Karpas-422 (cell line): ENCODE data around the gene POMP. TPM values are rescaled to one million over a fixed set of nuclear protein-coding genes. Genes with fewer than 3 reads are reported as not detected.

Experiments
- DNase-seq: peaks from one replicate; pipeline ENCODE4 v3.0.0-alpha.2; 2015
- H2AFZ ChIP-seq: fragments of 200-600 bp; sonication (generic); 2 replicates; pipeline ENCODE4 v1.6.1; 2014; ENCODE audit warnings: antibody characterized with exemption, low read length, mixed read lengths
- H3K27ac ChIP-seq: fragments of 200-600 bp; sonication (generic); 2 replicates; pipeline ENCODE4 v1.5.1; 2014; ENCODE audit warnings: mild to moderate bottlenecking, low read length, moderate library complexity
- H3K27me3 ChIP-seq: fragments of 200-600 bp; sonication (generic); 2 replicates; pipeline ENCODE4 v1.6.1; 2014; ENCODE audit warnings: low read length, mixed read lengths
- H3K36me3 ChIP-seq: fragments of 200-600 bp; sonication (generic); 2 replicates; pipeline ENCODE4 v1.6.1; 2014; ENCODE audit warnings: low read length, mixed read lengths; ENCODE audit not compliant: insufficient read depth
- H3K4me1 ChIP-seq: fragments of 200-600 bp; sonication (generic); 2 replicates; pipeline ENCODE4 v1.6.1; 2014; ENCODE audit warnings: mild to moderate bottlenecking, low read length, mixed read lengths
- H3K4me2 ChIP-seq: fragments of 200-600 bp; sonication (generic); 2 replicates; pipeline ENCODE4 v1.6.1; 2014; ENCODE audit warnings: low read length, low read depth, mild to moderate bottlenecking; ENCODE audit not compliant: poor library complexity, severe bottlenecking
- H3K4me3 ChIP-seq: fragments of 200-600 bp; sonication (generic); 2 replicates; pipeline ENCODE4 v1.5.1; 2014; ENCODE audit warnings: mild to moderate bottlenecking, antibody characterized with exemption, low read length, mixed read lengths
- H3K79me2 ChIP-seq: fragments of 200-600 bp; sonication (generic); 2 replicates; pipeline ENCODE4 v1.6.1; 2014; ENCODE audit warnings: mild to moderate bottlenecking, low read length, mixed read lengths
- H3K9ac ChIP-seq: fragments of 200-600 bp; sonication (generic); 2 replicates; pipeline ENCODE4 v1.6.0; 2014; ENCODE audit warnings: low read length
- H3K9me2 ChIP-seq: fragments of 200-600 bp; sonication (generic), shearing (Covaris generic); replicated peaks from 2 replicates; pipeline ENCODE4 v1.6.0; 2014; ENCODE audit warnings: mild to moderate bottlenecking, low read length, moderate library complexity; ENCODE audit not compliant: insufficient read depth
- H3K9me3 ChIP-seq: fragments of 300-700, 200-600 bp; sonication (generic); 2 replicates; pipeline ENCODE4 v1.6.1; 2014; ENCODE audit warnings: low read length, mixed read lengths
- H4K20me1 ChIP-seq: fragments of 200-600 bp; sonication (generic); 2 replicates; pipeline ENCODE4 v1.6.1; 2014; ENCODE audit warnings: mild to moderate bottlenecking, antibody characterized with exemption, low read length, low read depth; ENCODE audit not compliant: insufficient read depth
- total RNA-seq: library from RNA; depleted of rRNA; stranded (reverse); fragments of >200 nt; shearing (Covaris generic); gene quantifications from 2 replicates; pipeline ENCODE4 v1.2.3, GENCODE V29; 2014; ENCODE audit warnings: low replicate concordance

The POMP gene
- total RNA-seq, 1 experiment from 2014 or later, result 57.1 TPM

DNA sequence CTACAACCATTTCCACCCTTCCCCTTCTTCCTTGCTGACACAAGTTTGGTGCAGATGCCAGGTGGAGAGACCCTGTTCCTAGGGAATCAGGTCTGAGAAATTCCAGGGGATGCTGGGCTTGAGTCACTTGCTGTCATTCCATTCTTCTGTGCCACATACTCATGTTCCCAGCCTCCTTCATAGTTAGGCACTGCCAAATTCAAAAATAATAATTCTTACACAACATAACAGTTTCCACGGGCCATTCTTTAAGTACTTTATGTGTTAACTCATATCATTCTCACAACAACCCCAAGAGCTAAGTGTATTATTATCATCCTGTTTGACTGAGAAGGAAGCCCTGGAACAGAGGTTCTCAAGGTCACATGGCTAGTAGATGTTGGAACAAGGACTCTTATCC is 27.1 kb upstream of the POMP start:
- Histone ChIP-seq H3K4me1 (peaks cover under 1% of the 10 kb centered on the region), H4K20me1 (no peaks in the 10 kb centered on the region), H3K4me3 (no peak overlapping the region), H2AFZ (no peak overlapping the region), H3K27ac (no peak overlapping the region), H3K79me2 (no peaks in the 10 kb centered on the region), H3K36me3 (no peaks in the 10 kb centered on the region), H3K27me3 (no peaks in the 10 kb centered on the region), H3K9me2 (no peaks in the 10 kb centered on the region), H3K9me3 (no peaks in the 10 kb centered on the region), H3K9ac (no peak overlapping the region), H3K4me2 (no peak overlapping the region)
- DNase-seq, result no peak

DNA sequence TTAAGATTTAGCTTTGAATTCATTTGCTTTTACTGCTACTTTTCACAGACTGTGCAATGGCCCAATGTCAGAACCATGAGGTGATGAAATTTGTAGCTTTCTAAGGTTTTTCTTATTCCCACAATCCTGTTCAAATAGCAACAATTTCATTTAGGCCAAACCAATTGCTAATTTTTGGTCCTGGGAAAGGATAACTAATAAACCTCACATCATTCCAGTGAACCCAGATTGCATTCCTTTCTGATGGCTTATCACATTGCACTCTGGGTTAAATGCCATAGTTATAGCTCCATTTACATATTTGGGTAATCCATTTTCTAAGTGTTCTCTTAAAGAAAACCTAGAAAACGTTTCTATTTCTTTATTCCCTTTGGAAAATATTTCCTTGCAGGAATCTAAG is 22.9 kb upstream of the POMP start:
- Histone ChIP-seq H3K27me3 (0 out of 2 replicates have a peak, but pooled peaks cover 3% of the 10 kb centered on the region), H3K4me3 (no peak overlapping the region), H3K27ac (no peak overlapping the region), H3K4me1 (peaks cover 6% of the 10 kb centered on the region), H3K36me3 (no peaks in the 10 kb centered on the region), H2AFZ (no peak overlapping the region), H4K20me1 (no peaks in the 10 kb centered on the region), H3K9me2 (no peaks in the 10 kb centered on the region), H3K9me3 (no peaks in the 10 kb centered on the region), H3K79me2 (no peaks in the 10 kb centered on the region), H3K9ac (no peak overlapping the region), H3K4me2 (no peak overlapping the region)
- no peak for DNase-seq

- Histone ChIP-seq H4K20me1 (no peaks in the 10 kb centered on the region), H3K4me2 (no peak overlapping the region), H3K9me3 (no peaks in the 10 kb centered on the region), H3K9me2 (no peaks in the 10 kb centered on the region), H3K9ac (no peak overlapping the region), H3K4me3 (no peak overlapping the region), H2AFZ (no peak overlapping the region), H3K36me3 (no peaks in the 10 kb centered on the region), H3K27ac (no peak overlapping the region), H3K4me1 (peaks cover 6% of the 10 kb centered on the region), H3K79me2 (no peaks in the 10 kb centered on the region), H3K27me3 (0 out of 2 replicates have a peak, but pooled peaks cover 3% of the 10 kb centered on the region)
- DNase-seq, result peak; percentile 76
These were observed 22.1 kb upstream of the POMP start for GRCh38 chr13:28636677-28637317.

GRCh38 chr13:28637714-28638355 is 21.1 kb upstream of the POMP start:
- Histone ChIP-seq H2AFZ (no peak overlapping the region), H3K9me3 (no peaks in the 10 kb centered on the region), H3K4me3 (no peak overlapping the region), H4K20me1 (no peaks in the 10 kb centered on the region), H3K36me3 (no peaks in the 10 kb centered on the region), H3K4me1 (peaks cover 6% of the 10 kb centered on the region), H3K9me2 (no peaks in the 10 kb centered on the region), H3K4me2 (no peak overlapping the region), H3K27ac (no peak overlapping the region), H3K27me3 (0 out of 2 replicates have a peak, but pooled peaks cover 3% of the 10 kb centered on the region), H3K9ac (no peak overlapping the region), H3K79me2 (no peaks in the 10 kb centered on the region)
- DNase-seq, result no peak

- Histone ChIP-seq H2AFZ (no peak overlapping the region), H3K27ac (no peak overlapping the region), H4K20me1 (no peaks in the 10 kb centered on the region), H3K4me2 (no peak overlapping the region), H3K79me2 (no peaks in the 10 kb centered on the region), H3K9ac (no peak overlapping the region), H3K36me3 (no peaks in the 10 kb centered on the region), H3K4me1 (peaks cover 6% of the 10 kb centered on the region), H3K4me3 (no peak overlapping the region), H3K9me3 (no peaks in the 10 kb centered on the region), H3K27me3 (0 out of 2 replicates have a peak, but pooled peaks cover 3% of the 10 kb centered on the region), H3K9me2 (no peaks in the 10 kb centered on the region)
- no peak for DNase-seq
These were observed 20.2 kb upstream of the POMP start for GRCh38 chr13:28638756-28639155.

- Histone ChIP-seq H3K36me3 (no peaks in the 10 kb centered on the region), H3K9me3 (no peaks in the 10 kb centered on the region), H3K4me2 (no peak overlapping the region), H4K20me1 (no peaks in the 10 kb centered on the region), H3K9me2 (no peaks in the 10 kb centered on the region), H3K4me1 (peaks cover 6% of the 10 kb centered on the region), H3K79me2 (no peaks in the 10 kb centered on the region), H3K27ac (no peak overlapping the region), H3K9ac (no peak overlapping the region), H2AFZ (no peak overlapping the region), H3K4me3 (no peak overlapping the region), H3K27me3 (0 out of 2 replicates have a peak, but pooled peaks cover 3% of the 10 kb centered on the region)
- DNase-seq, result no peak
These were observed 17.9 kb upstream of the POMP start for GRCh38 chr13:28640861-28641599.

- Histone ChIP-seq H3K4me2 (no peak overlapping the region), H4K20me1 (no peaks in the 10 kb centered on the region), H3K4me3 (no peak overlapping the region), H3K9me2 (no peaks in the 10 kb centered on the region), H3K4me1 (peaks cover 6% of the 10 kb centered on the region), H3K27me3 (0 out of 2 replicates have a peak, but pooled peaks cover 3% of the 10 kb centered on the region), H3K36me3 (no peaks in the 10 kb centered on the region), H2AFZ (no peak overlapping the region), H3K27ac (no peak overlapping the region), H3K9ac (no peak overlapping the region), H3K79me2 (no peaks in the 10 kb centered on the region), H3K9me3 (no peaks in the 10 kb centered on the region)
- DNase-seq, result no peak
These were observed 17.4 kb upstream of the POMP start for GRCh38 chr13:28641600-28641926.

- H3K79me2 ChIP-seq, result no peaks in the 10 kb centered on the region
- no peaks in the 10 kb centered on the region for H3K4me1 ChIP-seq
- H3K27ac ChIP-seq, result no peak overlapping the region
- no peak overlapping the region for H3K4me2 ChIP-seq
- no peak overlapping the region for H3K4me3 ChIP-seq
- DNase-seq, result no peak
- no peaks in the 10 kb centered on the region for H3K9me3 ChIP-seq
- H4K20me1 ChIP-seq, result no peaks in the 10 kb centered on the region
- no peaks in the 10 kb centered on the region for H3K27me3 ChIP-seq
- H3K36me3 ChIP-seq, result no peaks in the 10 kb centered on the region
- no peaks in the 10 kb centered on the region for H3K9me2 ChIP-seq
- H2AFZ ChIP-seq, result no peak overlapping the region
- no peak overlapping the region for H3K9ac ChIP-seq
These were observed 8.6 kb upstream of the POMP start for GRCh38 chr13:28650284-28650683.
